ENCODE measurements around the gene SPEG. TPM values are rescaled to one million over a fixed set of nuclear protein-coding genes. Genes with fewer than 3 reads are reported as not detected.
A peak's percentile ranks its signal among the peaks of the same experiment; 100 is the strongest.

Gene SPEG
- total and polyA plus RNA-seq, 2 of the 13 experiments (the other 11 are each of a cell fraction or from before 2014, with no cell fraction given) = 0.18 to 0.24 TPM

GRCh38 chr2:219495531-219496122 is 61.0 kb downstream of the SPEG start (continued):
- TF ChIP-seq, protein P1, sequence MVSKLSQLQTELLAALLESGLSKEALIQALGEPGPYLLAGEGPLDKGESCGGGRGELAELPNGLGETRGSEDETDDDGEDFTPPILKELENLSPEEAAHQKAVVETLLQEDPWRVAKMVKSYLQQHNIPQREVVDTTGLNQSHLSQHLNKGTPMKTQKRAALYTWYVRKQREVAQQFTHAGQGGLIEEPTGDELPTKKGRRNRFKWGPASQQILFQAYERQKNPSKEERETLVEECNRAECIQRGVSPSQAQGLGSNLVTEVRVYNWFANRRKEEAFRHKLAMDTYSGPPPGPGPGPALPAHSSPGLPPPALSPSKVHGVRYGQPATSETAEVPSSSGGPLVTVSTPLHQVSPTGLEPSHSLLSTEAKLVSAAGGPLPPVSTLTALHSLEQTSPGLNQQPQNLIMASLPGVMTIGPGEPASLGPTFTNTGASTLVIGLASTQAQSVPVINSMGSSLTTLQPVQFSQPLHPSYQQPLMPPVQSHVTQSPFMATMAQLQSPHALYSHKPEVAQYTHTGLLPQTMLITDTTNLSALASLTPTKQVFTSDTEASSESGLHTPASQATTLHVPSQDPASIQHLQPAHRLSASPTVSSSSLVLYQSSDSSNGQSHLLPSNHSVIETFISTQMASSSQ (IDR thresholded peaks at IDR 0.05; ENCODE audit: low read depth) = no peak
- TF ChIP-seq, protein P1 (CRISPR knock-in tag; IDR thresholded peaks at IDR 0.05; ENCODE audit: borderline replicate concordance) = no peak
- TF ChIP-seq ZNF225 (CRISPR knock-in tag; IDR thresholded peaks at IDR 0.05) (no peak), NFIB (CRISPR knock-in tag; IDR thresholded peaks at IDR 0.05; ENCODE audit: borderline replicate concordance) (no peak), REST (IDR thresholded peaks at IDR 0.05; ENCODE audit: borderline replicate concordance in 1 of 2, low read depth in 1 of 2, low read length in 2 of 2) (peak in 1 of 2 experiments; percentile 73; a peak in 2 of 4 replicates)
- TF ChIP-seq, protein P2, sequence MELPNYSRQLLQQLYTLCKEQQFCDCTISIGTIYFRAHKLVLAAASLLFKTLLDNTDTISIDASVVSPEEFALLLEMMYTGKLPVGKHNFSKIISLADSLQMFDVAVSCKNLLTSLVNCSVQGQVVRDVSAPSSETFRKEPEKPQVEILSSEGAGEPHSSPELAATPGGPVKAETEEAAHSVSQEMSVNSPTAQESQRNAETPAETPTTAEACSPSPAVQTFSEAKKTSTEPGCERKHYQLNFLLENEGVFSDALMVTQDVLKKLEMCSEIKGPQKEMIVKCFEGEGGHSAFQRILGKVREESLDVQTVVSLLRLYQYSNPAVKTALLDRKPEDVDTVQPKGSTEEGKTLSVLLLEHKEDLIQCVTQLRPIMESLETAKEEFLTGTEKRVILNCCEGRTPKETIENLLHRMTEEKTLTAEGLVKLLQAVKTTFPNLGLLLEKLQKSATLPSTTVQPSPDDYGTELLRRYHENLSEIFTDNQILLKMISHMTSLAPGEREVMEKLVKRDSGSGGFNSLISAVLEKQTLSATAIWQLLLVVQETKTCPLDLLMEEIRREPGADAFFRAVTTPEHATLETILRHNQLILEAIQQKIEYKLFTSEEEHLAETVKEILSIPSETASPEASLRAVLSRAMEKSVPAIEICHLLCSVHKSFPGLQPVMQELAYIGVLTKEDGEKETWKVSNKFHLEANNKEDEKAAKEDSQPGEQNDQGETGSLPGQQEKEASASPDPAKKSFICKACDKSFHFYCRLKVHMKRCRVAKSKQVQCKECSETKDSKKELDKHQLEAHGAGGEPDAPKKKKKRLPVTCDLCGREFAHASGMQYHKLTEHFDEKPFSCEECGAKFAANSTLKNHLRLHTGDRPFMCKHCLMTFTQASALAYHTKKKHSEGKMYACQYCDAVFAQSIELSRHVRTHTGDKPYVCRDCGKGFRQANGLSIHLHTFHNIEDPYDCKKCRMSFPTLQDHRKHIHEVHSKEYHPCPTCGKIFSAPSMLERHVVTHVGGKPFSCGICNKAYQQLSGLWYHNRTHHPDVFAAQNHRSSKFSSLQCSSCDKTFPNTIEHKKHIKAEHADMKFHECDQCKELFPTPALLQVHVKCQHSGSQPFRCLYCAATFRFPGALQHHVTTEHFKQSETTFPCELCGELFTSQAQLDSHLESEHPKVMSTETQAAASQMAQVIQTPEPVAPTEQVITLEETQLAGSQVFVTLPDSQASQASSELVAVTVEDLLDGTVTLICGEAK (IDR thresholded peaks at IDR 0.05) = no peak
- TF ChIP-seq, protein P2 (CRISPR knock-in tag; IDR thresholded peaks at IDR 0.05) = no peak
- TF ChIP-seq, protein P3, sequence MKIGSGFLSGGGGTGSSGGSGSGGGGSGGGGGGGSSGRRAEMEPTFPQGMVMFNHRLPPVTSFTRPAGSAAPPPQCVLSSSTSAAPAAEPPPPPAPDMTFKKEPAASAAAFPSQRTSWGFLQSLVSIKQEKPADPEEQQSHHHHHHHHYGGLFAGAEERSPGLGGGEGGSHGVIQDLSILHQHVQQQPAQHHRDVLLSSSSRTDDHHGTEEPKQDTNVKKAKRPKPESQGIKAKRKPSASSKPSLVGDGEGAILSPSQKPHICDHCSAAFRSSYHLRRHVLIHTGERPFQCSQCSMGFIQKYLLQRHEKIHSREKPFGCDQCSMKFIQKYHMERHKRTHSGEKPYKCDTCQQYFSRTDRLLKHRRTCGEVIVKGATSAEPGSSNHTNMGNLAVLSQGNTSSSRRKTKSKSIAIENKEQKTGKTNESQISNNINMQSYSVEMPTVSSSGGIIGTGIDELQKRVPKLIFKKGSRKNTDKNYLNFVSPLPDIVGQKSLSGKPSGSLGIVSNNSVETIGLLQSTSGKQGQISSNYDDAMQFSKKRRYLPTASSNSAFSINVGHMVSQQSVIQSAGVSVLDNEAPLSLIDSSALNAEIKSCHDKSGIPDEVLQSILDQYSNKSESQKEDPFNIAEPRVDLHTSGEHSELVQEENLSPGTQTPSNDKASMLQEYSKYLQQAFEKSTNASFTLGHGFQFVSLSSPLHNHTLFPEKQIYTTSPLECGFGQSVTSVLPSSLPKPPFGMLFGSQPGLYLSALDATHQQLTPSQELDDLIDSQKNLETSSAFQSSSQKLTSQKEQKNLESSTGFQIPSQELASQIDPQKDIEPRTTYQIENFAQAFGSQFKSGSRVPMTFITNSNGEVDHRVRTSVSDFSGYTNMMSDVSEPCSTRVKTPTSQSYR (CRISPR knock-in tag; IDR thresholded peaks at IDR 0.05; ENCODE audit: borderline replicate concordance) = peak; percentile 88
